Measurements from ENCODE around the gene RSL24D1. TPM values are rescaled to one million over a fixed set of nuclear protein-coding genes. Genes with fewer than 3 reads are reported as not detected.
"Not testable (repeated sequence)": the region's sequence is repeated elsewhere in the genome, so short reads cannot be mapped to it uniquely, and the experiment has no call there.

The RSL24D1 gene
- total RNA-seq, 1 donor from 2014 or later: 90.0 TPM

DNA sequence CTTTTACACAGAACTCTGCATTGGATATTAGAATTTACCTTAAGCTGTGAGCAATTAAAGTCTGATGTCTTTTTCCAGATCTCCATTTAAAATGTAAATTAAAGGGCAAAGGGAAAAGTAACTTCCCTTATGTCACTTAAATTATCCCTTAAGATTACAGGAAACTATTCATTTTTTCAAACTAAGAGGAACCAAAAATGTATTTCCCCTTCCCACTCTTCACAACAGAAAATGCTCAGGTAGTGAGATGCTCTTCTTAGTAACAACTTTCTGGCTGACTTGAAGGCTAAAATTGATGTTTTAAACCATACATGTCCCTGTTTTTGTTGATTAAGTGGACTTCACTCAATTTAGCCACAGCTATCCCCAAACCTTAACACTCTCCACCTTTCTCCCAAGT lies 17.6 kb downstream of the RSL24D1 start:
- ChIA-PET POLR2A (interaction anchor here (2.2 kb wide), 1 partner anchor 18 kb away, joined by 4 read pairs; the partner anchor contains the start of gene RSL24D1), CTCF (no interaction called here)
- H3K4me1 Mint-ChIP-seq: no peaks in the 10 kb centered on the region
- H3K9me3 Mint-ChIP-seq: no peaks in the 10 kb centered on the region
- H3K4me3 Mint-ChIP-seq: no peak overlapping the region
- intact Hi-C loops (cut with micrococcal nuclease): no loop called here
- DNase-seq (no peak), ATAC-seq (ENCODE audit: low read depth) (no peak)
- H3K27me3 Mint-ChIP-seq: no peaks in the 10 kb centered on the region
- TF ChIP-seq, protein P1, sequence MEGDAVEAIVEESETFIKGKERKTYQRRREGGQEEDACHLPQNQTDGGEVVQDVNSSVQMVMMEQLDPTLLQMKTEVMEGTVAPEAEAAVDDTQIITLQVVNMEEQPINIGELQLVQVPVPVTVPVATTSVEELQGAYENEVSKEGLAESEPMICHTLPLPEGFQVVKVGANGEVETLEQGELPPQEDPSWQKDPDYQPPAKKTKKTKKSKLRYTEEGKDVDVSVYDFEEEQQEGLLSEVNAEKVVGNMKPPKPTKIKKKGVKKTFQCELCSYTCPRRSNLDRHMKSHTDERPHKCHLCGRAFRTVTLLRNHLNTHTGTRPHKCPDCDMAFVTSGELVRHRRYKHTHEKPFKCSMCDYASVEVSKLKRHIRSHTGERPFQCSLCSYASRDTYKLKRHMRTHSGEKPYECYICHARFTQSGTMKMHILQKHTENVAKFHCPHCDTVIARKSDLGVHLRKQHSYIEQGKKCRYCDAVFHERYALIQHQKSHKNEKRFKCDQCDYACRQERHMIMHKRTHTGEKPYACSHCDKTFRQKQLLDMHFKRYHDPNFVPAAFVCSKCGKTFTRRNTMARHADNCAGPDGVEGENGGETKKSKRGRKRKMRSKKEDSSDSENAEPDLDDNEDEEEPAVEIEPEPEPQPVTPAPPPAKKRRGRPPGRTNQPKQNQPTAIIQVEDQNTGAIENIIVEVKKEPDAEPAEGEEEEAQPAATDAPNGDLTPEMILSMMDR (IDR thresholded peaks at IDR 0.05): no peak
- H3K36me3 Mint-ChIP-seq (ENCODE audit: low read depth): peaks cover 83% of the 10 kb centered on the region
- no peak overlapping the region for H3K27ac Mint-ChIP-seq

DNA sequence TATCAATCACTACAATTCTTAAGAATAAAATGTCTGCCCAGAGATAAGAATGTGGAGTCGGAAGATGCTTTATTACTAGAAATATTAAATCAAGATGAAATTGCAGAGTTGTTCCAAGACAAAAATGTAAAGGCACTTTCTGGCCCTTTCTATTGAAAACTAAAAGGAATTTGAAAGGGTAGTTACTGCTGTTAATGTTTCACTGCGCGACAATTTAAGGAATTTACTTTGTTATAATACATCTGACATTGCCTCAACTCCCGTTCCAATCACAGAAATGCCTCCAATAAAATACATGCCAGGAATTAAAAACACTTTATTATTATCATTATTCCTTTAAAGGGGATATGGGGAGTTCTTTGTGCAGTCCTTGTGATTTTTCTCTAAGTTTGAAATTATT lies 26.4 kb downstream of the RSL24D1 start:
- intact Hi-C loops (cut with micrococcal nuclease): no loop called here

DNA sequence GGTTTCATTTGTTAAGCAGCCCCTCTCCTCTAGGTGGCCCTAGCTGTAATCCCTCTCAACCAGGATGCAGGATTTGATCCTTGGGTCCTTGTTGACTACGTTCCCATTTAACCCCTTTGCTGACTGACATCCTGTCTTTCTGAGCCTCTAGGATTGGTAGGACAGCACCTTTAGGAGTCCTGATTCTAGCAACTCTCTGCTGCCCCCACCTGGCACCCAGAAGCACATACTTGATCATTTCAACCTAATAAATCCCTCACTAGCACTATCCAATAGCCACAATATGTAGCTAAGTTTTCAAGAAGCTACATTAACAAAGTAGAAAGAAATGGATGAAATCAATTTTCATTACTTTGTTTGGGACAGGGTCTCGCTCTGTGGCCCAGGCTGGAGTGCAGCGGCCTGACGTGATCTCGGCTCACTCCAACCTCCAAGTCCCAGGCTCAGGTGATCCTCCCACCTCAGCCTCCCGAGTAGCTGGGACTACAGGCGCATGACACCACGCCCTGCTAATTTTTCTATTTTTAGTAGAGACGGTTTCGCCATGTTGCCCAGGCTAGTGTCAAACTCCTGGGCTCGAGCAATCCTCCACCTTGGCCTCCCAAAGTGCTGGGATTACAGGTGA lies 28.3 kb downstream of the RSL24D1 start:
- Mint-ChIP-seq H3K4me3 (no peak overlapping the region), H3K4me1 (no peaks in the 10 kb centered on the region), H3K27ac (no peak overlapping the region), H3K27me3 (no peaks in the 10 kb centered on the region), H3K9me3 (no peaks in the 10 kb centered on the region), H3K36me3 (ENCODE audit: low read depth) (no peaks in the 10 kb centered on the region)
- TF ChIP-seq, protein P1 (IDR thresholded peaks at IDR 0.05): no peak
- ChIA-PET POLR2A (no interaction called here), CTCF (interaction anchor here (0.6 to 1.4 kb wide), 2 partner anchors 15 to 1086 kb away, joined by 3 read pairs; no protein-coding TSS in a partner anchor)
- DNase-seq: no peak
- intact Hi-C loops (cut with micrococcal nuclease): loop anchor here (1.0 to 10.0 kb wide), 2 partner anchors 56 to 122 kb away; no protein-coding TSS in a partner anchor
- ATAC-seq (ENCODE audit: low read depth): peak; percentile 71

More for the DNA sequence above, 26.4 kb downstream of the RSL24D1 start:
- Mint-ChIP-seq H3K27ac (no peak overlapping the region), H3K4me3 (no peak overlapping the region), H3K4me1 (no peaks in the 10 kb centered on the region), H3K9me3 (no peaks in the 10 kb centered on the region), H3K36me3 (ENCODE audit: low read depth) (peaks cover 12% of the 10 kb centered on the region), H3K27me3 (no peaks in the 10 kb centered on the region)
- TF ChIP-seq, protein P1 (IDR thresholded peaks at IDR 0.05): no peak
- CTCF ChIA-PET: no interaction called here
- ATAC-seq (ENCODE audit: low read depth) (no peak), DNase-seq (no peak)
- POLR2A ChIA-PET: no interaction called here

DNA sequence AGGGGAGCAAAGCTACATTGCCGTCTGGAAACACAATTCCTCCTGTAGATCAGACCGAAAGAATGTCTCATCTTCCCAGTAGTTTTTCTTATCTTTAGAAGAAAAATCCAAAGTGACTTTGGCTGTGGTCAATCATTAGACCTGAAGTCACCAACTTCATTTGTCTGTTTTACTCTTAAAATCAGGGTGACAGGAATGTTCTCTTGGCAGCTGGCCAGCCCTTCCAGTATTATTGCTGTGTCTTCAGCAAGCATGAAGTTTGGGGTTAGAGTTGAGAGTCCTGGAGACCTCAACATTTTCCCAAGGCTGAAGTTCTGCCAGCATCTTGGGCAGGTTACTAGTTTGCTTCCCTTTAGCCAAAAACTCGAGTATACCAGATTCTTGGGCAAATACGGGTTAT lies 32.5 kb downstream of the RSL24D1 start:
- TF ChIP-seq, protein P1 (IDR thresholded peaks at IDR 0.05): no peak
- Mint-ChIP-seq H3K9me3 (no peaks in the 10 kb centered on the region), H3K27ac (no peak overlapping the region), H3K4me3 (no peak overlapping the region), H3K4me1 (no peaks in the 10 kb centered on the region), H3K36me3 (ENCODE audit: low read depth) (no peaks in the 10 kb centered on the region), H3K27me3 (no peaks in the 10 kb centered on the region)
- ChIA-PET POLR2A (no interaction called here), CTCF (no interaction called here)
- intact Hi-C loops (cut with micrococcal nuclease): loop anchor here (10.0 kb wide), 1 partner anchor 61 kb away; no protein-coding TSS in a partner anchor
- no peak for ATAC-seq (ENCODE audit: low read depth)
- DNase-seq: no peak

DNA sequence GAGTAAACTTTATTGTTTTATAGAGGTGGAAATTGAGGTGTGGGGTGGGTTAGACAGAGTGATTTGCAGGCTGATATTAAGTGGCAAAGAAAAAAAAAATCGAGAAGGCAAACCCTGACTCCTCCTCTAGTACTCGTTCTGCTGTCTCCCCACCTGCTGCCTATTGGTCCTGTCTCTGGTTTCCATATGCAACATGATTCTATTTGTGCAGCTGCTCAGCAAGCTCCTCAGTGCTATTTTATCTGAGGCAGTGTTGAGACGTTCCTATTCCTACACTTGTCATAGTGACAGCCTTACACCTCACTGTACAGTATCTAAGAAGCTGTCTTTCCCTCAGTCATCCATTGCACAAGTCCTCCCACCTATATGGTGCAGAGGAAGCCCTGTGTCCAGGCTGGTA lies 45.1 kb downstream of the RSL24D1 start:
- H3K4me1 Mint-ChIP-seq: no peaks in the 10 kb centered on the region
- ATAC-seq (ENCODE audit: low read depth): no peak
- H3K4me3 Mint-ChIP-seq: no peak overlapping the region

DNA sequence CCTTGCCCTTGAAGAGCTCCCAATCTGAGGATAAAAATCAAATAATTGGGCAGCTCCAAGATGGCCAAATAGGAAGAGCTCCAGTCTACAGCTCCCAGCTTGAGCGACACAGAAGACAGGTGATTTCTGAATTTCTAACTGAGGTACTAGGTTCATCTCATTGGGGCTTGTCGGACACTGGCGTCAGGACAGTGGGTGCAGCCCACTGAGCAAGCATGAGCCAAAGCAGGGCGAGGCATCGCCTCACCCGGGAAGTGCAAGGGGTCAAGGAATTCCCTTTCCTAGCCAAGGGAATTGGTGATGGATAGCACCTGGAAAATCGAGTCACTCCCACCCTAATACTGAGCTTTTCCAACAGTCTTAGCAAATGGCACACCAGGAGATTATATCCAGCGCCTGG lies 53.6 kb downstream of the RSL24D1 start:
- H3K36me3 Mint-ChIP-seq (ENCODE audit: low read depth); POLR2A ChIA-PET; H3K27me3 Mint-ChIP-seq; intact Hi-C loops (cut with micrococcal nuclease); CTCF ChIA-PET; DNase-seq; H3K4me1 Mint-ChIP-seq; H3K27ac Mint-ChIP-seq; ATAC-seq (ENCODE audit: low read depth); H3K4me3 Mint-ChIP-seq: not testable (repeated sequence)
- peaks cover 12% of the 10 kb centered on the region for H3K9me3 Mint-ChIP-seq

More for the DNA sequence above, 45.1 kb downstream of the RSL24D1 start:
- TF ChIP-seq, protein P1 (IDR thresholded peaks at IDR 0.05): no peak
- Mint-ChIP-seq H3K27me3 (no peaks in the 10 kb centered on the region), H3K27ac (no peak overlapping the region), H3K9me3 (no peaks in the 10 kb centered on the region), H3K36me3 (ENCODE audit: low read depth) (no peaks in the 10 kb centered on the region)
- POLR2A ChIA-PET: no interaction called here
- no peak for DNase-seq
- intact Hi-C loops (cut with micrococcal nuclease): no loop called here
- CTCF ChIA-PET: no interaction called here

Data from activated B cell treated with CpG ODN at 0.5 μM for 24 hours (primary cell).